K562 (cell line): ENCODE data around the gene PPAT.

ENCODE experiments used
- EZH2 ChIP-seq: IDR thresholded peaks from 2 replicates; pipeline ENCODE4 v1.6.1; 2012; ENCODE audit warnings: low read depth, mild to moderate bottlenecking, inconsistent platforms, low read length, borderline replicate concordance
- MYC ChIP-seq, 2 experiments: fragments of 250-450 bp in 1 of 2; sonication (Bioruptor Pico) in 1 of 2; IDR thresholded peaks; 2 replicates each; pipeline versions ENCODE4 v1.5.1 to v1.6.1; 2012 to 2021; ENCODE audit warnings: low read depth in 2 of 2, borderline replicate concordance in 1 of 2, improper control_type of control experiment in 1 of 2, low read length in 1 of 2, mild to moderate bottlenecking in 1 of 2, moderate library complexity in 1 of 2
- NBN ChIP-seq: fragments of 450-650 bp; IDR thresholded peaks from 2 replicates; pipeline ENCODE4 v1.6.1; 2016; ENCODE audit warnings: low read depth, mild to moderate bottlenecking
- SAFB2 ChIP-seq: fragments of 200-400 bp; formaldehyde crosslinking; IDR thresholded peaks from 2 replicates; pipeline ENCODE4 v1.6.1; 2018; ENCODE audit warnings: borderline replicate concordance, low read length, low read depth, moderate library complexity; ENCODE audit not compliant: severe bottlenecking
- ZBTB17 ChIP-seq: fragments of 450-650 bp; formaldehyde crosslinking; IDR thresholded peaks from 2 replicates; pipeline ENCODE4 v1.4.0; 2020; ENCODE audit warnings: mild to moderate bottlenecking
- ZNF668 ChIP-seq: fragments of 250-450 bp; sonication (Bioruptor Pico); IDR thresholded peaks from 2 replicates; pipeline ENCODE4 v1.8.0; 2022; ENCODE audit warnings: mild to moderate bottlenecking, inconsistent platforms
- TF ChIP-seq, protein P1 (sequence below): fragments of 450-650 bp; IDR thresholded peaks from 2 replicates; pipeline ENCODE4 v1.7.1; 2018; ENCODE audit warnings: mild to moderate bottlenecking, low read depth; ENCODE audit not compliant: partially characterized antibody

DNA sequence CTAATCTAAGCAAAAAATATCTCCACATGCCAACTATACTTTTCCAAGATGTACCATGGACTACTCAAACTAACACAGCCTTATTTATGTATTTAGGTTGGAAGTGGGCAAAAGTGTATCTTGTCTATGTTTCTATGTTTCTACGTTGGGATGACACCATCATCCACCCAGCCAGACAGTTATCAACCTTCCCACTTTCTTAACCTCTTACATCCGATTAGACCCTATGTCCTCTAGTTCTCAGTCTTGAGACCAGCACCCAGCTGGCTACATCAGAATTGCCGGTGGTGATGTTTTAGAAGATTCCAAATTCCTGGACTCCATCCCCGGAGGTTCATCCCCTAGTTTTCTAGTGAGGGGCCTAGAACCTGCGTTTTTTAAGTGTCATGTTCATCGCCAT, 47.1 kb downstream of the PPAT start:
- TF ChIP-seq MYC (IDR thresholded peaks at IDR 0.05; ENCODE audit: low read depth, low read length) (no peak), MYC (CRISPR knock-in tag; IDR thresholded peaks at IDR 0.05; ENCODE audit: borderline replicate concordance, low read depth) (no peak), NBN (no peak), ZBTB17 (CRISPR knock-in tag) (no peak), SAFB2 (no peak), EZH2 (no peak), ZNF668 (no peak)
- TF ChIP-seq, protein P1, sequence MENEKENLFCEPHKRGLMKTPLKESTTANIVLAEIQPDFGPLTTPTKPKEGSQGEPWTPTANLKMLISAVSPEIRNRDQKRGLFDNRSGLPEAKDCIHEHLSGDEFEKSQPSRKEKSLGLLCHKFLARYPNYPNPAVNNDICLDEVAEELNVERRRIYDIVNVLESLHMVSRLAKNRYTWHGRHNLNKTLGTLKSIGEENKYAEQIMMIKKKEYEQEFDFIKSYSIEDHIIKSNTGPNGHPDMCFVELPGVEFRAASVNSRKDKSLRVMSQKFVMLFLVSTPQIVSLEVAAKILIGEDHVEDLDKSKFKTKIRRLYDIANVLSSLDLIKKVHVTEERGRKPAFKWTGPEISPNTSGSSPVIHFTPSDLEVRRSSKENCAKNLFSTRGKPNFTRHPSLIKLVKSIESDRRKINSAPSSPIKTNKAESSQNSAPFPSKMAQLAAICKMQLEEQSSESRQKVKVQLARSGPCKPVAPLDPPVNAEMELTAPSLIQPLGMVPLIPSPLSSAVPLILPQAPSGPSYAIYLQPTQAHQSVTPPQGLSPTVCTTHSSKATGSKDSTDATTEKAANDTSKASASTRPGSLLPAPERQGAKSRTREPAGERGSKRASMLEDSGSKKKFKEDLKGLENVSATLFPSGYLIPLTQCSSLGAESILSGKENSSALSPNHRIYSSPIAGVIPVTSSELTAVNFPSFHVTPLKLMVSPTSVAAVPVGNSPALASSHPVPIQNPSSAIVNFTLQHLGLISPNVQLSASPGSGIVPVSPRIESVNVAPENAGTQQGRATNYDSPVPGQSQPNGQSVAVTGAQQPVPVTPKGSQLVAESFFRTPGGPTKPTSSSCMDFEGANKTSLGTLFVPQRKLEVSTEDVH = no peak
